Stimulated activated CD8-positive, alpha-beta memory T cell treated with anti-CD3 and anti-CD28 coated beads, Interleukin-7, amount 100 ng/mL, for 4 hours (primary cell): ENCODE data around the gene OR7C2.
"Not testable (repeated sequence)": the region's sequence is repeated elsewhere in the genome, so short reads cannot be mapped to it uniquely, and the experiment has no call there.

Experiments used
- DNase-seq, 2 donors: peaks; one replicate each; pipeline ENCODE4 v3.0.0-alpha.2; 2020; ENCODE audit warnings: low read depth in 2 of 2

OR7C2 gene

GRCh38 chr19:14941189-14941588 lies at the start of gene OR7C2:
Gene OR7C2 (plus strand): TSS chr19:14941489. CDS start chr19:14941489, 0 bp downstream.
- no peak for DNase-seq

GRCh38 chr19:14901675-14902260 lies 39.5 kb upstream of the OR7C2 start:
- no peak for DNase-seq

GRCh38 chr19:14906711-14907110 lies 34.6 kb upstream of the OR7C2 start:
- DNase-seq: no peak

- DNase-seq: no peak
Measured at GRCh38 chr19:14915116-14915515, 26.2 kb upstream of the OR7C2 start.

- no peak for DNase-seq
Measured at GRCh38 chr19:14916848-14917247, 24.4 kb upstream of the OR7C2 start.

- DNase-seq: no peak
Measured at GRCh38 chr19:14933506-14933905, 7.8 kb upstream of the OR7C2 start.

GRCh38 chr19:14940266-14940665 lies 1.0 kb upstream of the OR7C2 start:
- no peak for DNase-seq

GRCh38 chr19:14943601-14944000 lies 2.3 kb downstream of the OR7C2 start:
- DNase-seq: no peak

- no peak for DNase-seq
Measured at GRCh38 chr19:14944456-14944855, 3.2 kb downstream of the OR7C2 start.

- not testable (repeated sequence) for DNase-seq
Measured at GRCh38 chr19:14949413-14949812, 8.1 kb downstream of the OR7C2 start.

- DNase-seq: no peak
Measured at GRCh38 chr19:14949876-14950275, 8.6 kb downstream of the OR7C2 start.

- DNase-seq: no peak
Measured at GRCh38 chr19:14950421-14950820, 9.1 kb downstream of the OR7C2 start.

GRCh38 chr19:14952767-14953166 lies 11.5 kb downstream of the OR7C2 start:
- DNase-seq: no peak

- DNase-seq: no peak
Measured at GRCh38 chr19:14954071-14954655, 12.9 kb downstream of the OR7C2 start.

GRCh38 chr19:14957464-14957863 lies 16.2 kb downstream of the OR7C2 start:
- DNase-seq: no peak

- DNase-seq: no peak
Measured at GRCh38 chr19:14959263-14959662, 18.0 kb downstream of the OR7C2 start.

- no peak for DNase-seq
Measured at GRCh38 chr19:14961956-14962685, 20.8 kb downstream of the OR7C2 start.

GRCh38 chr19:14968247-14968646 lies 27.0 kb downstream of the OR7C2 start:
- DNase-seq: no peak

GRCh38 chr19:14971474-14971873 lies 30.2 kb downstream of the OR7C2 start:
- no peak for DNase-seq

- DNase-seq: no peak
Measured at GRCh38 chr19:14972676-14973075, 31.4 kb downstream of the OR7C2 start.

GRCh38 chr19:14974488-14974887 lies 33.2 kb downstream of the OR7C2 start:
- DNase-seq: no peak

GRCh38 chr19:14977128-14977527 lies 35.8 kb downstream of the OR7C2 start:
- no peak for DNase-seq

GRCh38 chr19:14978161-14978776 lies 37.0 kb downstream of the OR7C2 start:
- no peak for DNase-seq
